Right kidney (tissue), 1 donor: ENCODE data around the gene RPS16.
"Not testable (repeated sequence)": the region's sequence is repeated elsewhere in the genome, so short reads cannot be mapped to it uniquely, and the experiment has no call there.

Experiments
- DNase-seq: peaks from one replicate; pipeline ENCODE4 v3.0.0-alpha.2; 2016

RPS16 gene

GRCh38 chr19:39465956-39466747 is 30.4 kb upstream of the RPS16 start:
- no peak for DNase-seq

GRCh38 chr19:39463403-39463802 is 27.7 kb upstream of the RPS16 start:
- DNase-seq, result no peak

GRCh38 chr19:39451257-39451656 is 15.5 kb upstream of the RPS16 start:
- DNase-seq, result not testable (repeated sequence)

- no peak for DNase-seq
These were observed 13.5 kb upstream of the RPS16 start for GRCh38 chr19:39449116-39449797.

- no peak for DNase-seq
These were observed 12.5 kb upstream of the RPS16 start for GRCh38 chr19:39448271-39448670.

GRCh38 chr19:39446365-39447084 is 10.8 kb upstream of the RPS16 start:
- DNase-seq, result no peak

GRCh38 chr19:39445196-39446111 is 9.7 kb upstream of the RPS16 start, which contains the start of gene SUPT5H:
SUPT5H (plus strand) TSS chr19:39445582; CDS start chr19:39445891, 309 bp downstream.
- peak; percentile 87 for DNase-seq

- no peak for DNase-seq
These were observed 8.9 kb upstream of the RPS16 start for GRCh38 chr19:39444598-39445195.

GRCh38 chr19:39438270-39438934 is 2.7 kb upstream of the RPS16 start:
- DNase-seq, result no peak

- no peak for DNase-seq
These were observed 584 bp upstream of the RPS16 start for GRCh38 chr19:39436350-39436716.

GRCh38 chr19:39434123-39435076 is 1.3 kb downstream of the RPS16 start:
- DNase-seq, result no peak

- no peak for DNase-seq
These were observed 2.2 kb downstream of the RPS16 start for GRCh38 chr19:39433480-39434079.

GRCh38 chr19:39432677-39433025 is 3.1 kb downstream of the RPS16 start:
- no peak for DNase-seq

GRCh38 chr19:39430675-39431593 is 4.8 kb downstream of the RPS16 start:
- no peak for DNase-seq

GRCh38 chr19:39428283-39429112 is 7.3 kb downstream of the RPS16 start:
- DNase-seq, result peak; percentile 82

GRCh38 chr19:39427707-39428106 is 8.0 kb downstream of the RPS16 start:
- no peak for DNase-seq

GRCh38 chr19:39426170-39426569 is 9.6 kb downstream of the RPS16 start:
- DNase-seq, result no peak
